GM23338 (cell line): ENCODE data around the gene PTAFR. TPM values are rescaled to one million over a fixed set of nuclear protein-coding genes. Genes with fewer than 3 reads are reported as not detected.

Source experiments
- ATAC-seq: fragments of 200-7000 bp; cut with Tn5 transposase; 3 replicates; pipeline ENCODE4 v1.9.1; 2020
- DNase-seq: peaks from one replicate; pipeline ENCODE4 v3.0.0-alpha.2; 2015; ENCODE audit warnings: low spot score
- H2AFZ ChIP-seq: fragments of 200-600 bp; sonication (generic); 2 replicates; pipeline ENCODE4 v1.8.0; 2016; ENCODE audit warnings: antibody characterized with exemption, mild to moderate bottlenecking, moderate library complexity
- H3F3A ChIP-seq: fragments of 200-600 bp; sonication (generic); replicated peaks from 2 replicates; pipeline ENCODE4 v1.8.0; 2017; ENCODE audit warnings: antibody characterized with exemption, mixed run types, low read depth
- H3K27ac ChIP-seq: fragments of 200-600 bp; sonication (generic); 2 replicates; pipeline ENCODE4 v1.6.1; 2016; ENCODE audit warnings: low read depth
- H3K27me3 ChIP-seq: fragments of 200-600 bp; sonication (generic); 2 replicates; pipeline ENCODE4 v1.8.0; 2016; ENCODE audit warnings: mild to moderate bottlenecking, mixed run types, moderate library complexity; ENCODE audit not compliant: insufficient read depth
- H3K36me3 ChIP-seq: fragments of 200-600 bp; sonication (generic); 2 replicates; pipeline ENCODE4 v1.8.0; 2016; ENCODE audit warnings: mild to moderate bottlenecking; ENCODE audit not compliant: insufficient read depth
- H3K4me1 ChIP-seq: fragments of 200-600 bp; sonication (generic); 2 replicates; pipeline ENCODE4 v1.8.0; 2016; ENCODE audit warnings: mild to moderate bottlenecking, moderate library complexity; ENCODE audit not compliant: insufficient read depth
- H3K4me2 ChIP-seq: fragments of 200-600 bp; sonication (generic); 2 replicates; pipeline ENCODE4 v1.7.1; 2017; ENCODE audit warnings: mixed run types
- H3K4me3 ChIP-seq: fragments of 200-600 bp; sonication (generic); 2 replicates; pipeline ENCODE4 v1.6.1; 2016; ENCODE audit warnings: mixed run types
- H3K79me2 ChIP-seq: fragments of 200-600 bp; sonication (generic); replicated peaks from 2 replicates; pipeline ENCODE4 v1.8.0; 2017; ENCODE audit warnings: mild to moderate bottlenecking; ENCODE audit not compliant: insufficient read depth
- H3K9me2 ChIP-seq: fragments of 200-600 bp; sonication (generic); 2 replicates; pipeline ENCODE4 v1.8.0; 2017; ENCODE audit not compliant: insufficient read depth
- H4K20me1 ChIP-seq: fragments of 200-600 bp; sonication (generic); replicated peaks from 2 replicates; pipeline ENCODE4 v1.8.0; 2017; ENCODE audit warnings: mild to moderate bottlenecking; ENCODE audit not compliant: insufficient read depth
- H3K27ac Mint-ChIP-seq: 2 replicates; pipeline ENCODE4 v1.8.0; 2020; ENCODE audit warnings: inconsistent platforms, mild to moderate bottlenecking, moderate library complexity, mixed read lengths
- H3K27me3 Mint-ChIP-seq: 3 replicates; pipeline ENCODE4 v1.8.0; 2022; ENCODE audit warnings: low read depth, mild to moderate bottlenecking, moderate library complexity, mixed read lengths, inconsistent platforms; ENCODE audit not compliant: insufficient read depth, poor library complexity
- H3K36me3 Mint-ChIP-seq: 3 replicates; pipeline ENCODE4 v1.8.0; 2021; ENCODE audit warnings: low read depth, mild to moderate bottlenecking, inconsistent platforms, moderate library complexity, mixed read lengths
- H3K4me1 Mint-ChIP-seq: 3 replicates; pipeline ENCODE4 v1.8.0; 2020; ENCODE audit warnings: mild to moderate bottlenecking, inconsistent platforms, mixed read lengths
- H3K4me3 Mint-ChIP-seq: 3 replicates; pipeline ENCODE4 v1.8.0; 2021; ENCODE audit warnings: moderate library complexity, mild to moderate bottlenecking, inconsistent platforms, mixed read lengths
- H3K9me3 Mint-ChIP-seq: 3 replicates; pipeline ENCODE4 v1.8.0; 2020; ENCODE audit warnings: moderate library complexity, mild to moderate bottlenecking, inconsistent platforms, mixed read lengths
- CREB1 ChIP-seq: fragments of 250-450 bp; sonication (Bioruptor Pico); IDR thresholded peaks from 2 replicates; pipeline ENCODE4 v1.5.0; 2020; ENCODE audit warnings: low read depth, mild to moderate bottlenecking, moderate library complexity
- EZH2 ChIP-seq: fragments of 200-600 bp; sonication (generic); IDR thresholded peaks from one replicate; pipeline ENCODE4 v1.8.0; 2017; ENCODE audit warnings: antibody characterized with exemption, mild to moderate bottlenecking, low read depth; ENCODE audit not compliant: unreplicated experiment
- JUNB ChIP-seq: IDR thresholded peaks from one replicate; pipeline ENCODE4 v1.6.1; 2016; ENCODE audit warnings: antibody characterized with exemption; ENCODE audit not compliant: unreplicated experiment
- NANOG ChIP-seq: IDR thresholded peaks from 2 replicates; pipeline ENCODE4 v1.6.1; 2016; ENCODE audit warnings: antibody characterized with exemption, borderline replicate concordance
- STAT1 ChIP-seq: IDR thresholded peaks from one replicate; pipeline ENCODE4 v1.6.1; 2016; ENCODE audit warnings: antibody characterized with exemption; ENCODE audit not compliant: unreplicated experiment
- ZNF114 ChIP-seq: fragments of 250-450 bp; sonication (Bioruptor Pico); IDR thresholded peaks from 2 replicates; pipeline ENCODE4 v1.5.0; 2020; ENCODE audit warnings: mild to moderate bottlenecking, moderate library complexity
- ZNF331 ChIP-seq: fragments of 250-450 bp; sonication (Bioruptor Pico); IDR thresholded peaks from 2 replicates; pipeline ENCODE4 v1.5.0; 2020; ENCODE audit warnings: low read depth, mild to moderate bottlenecking, moderate library complexity
- ZNF462 ChIP-seq: fragments of 250-450 bp; sonication (Bioruptor Pico); IDR thresholded peaks from 2 replicates; pipeline ENCODE4 v1.5.0; 2020; ENCODE audit warnings: mild to moderate bottlenecking, moderate library complexity
- polyA plus RNA-seq: library from polyadenylated mRNA; unstranded; fragments of >200 nt; fragmentation: Nextera tagmentation; extraction: Ambion mirVana; gene quantifications from 2 replicates; pipeline ENCODE4 v1.2.1, GENCODE V29; 2016
- total RNA-seq: library from RNA; depleted of rRNA; stranded (reverse); fragments of >200 nt; shearing (Covaris generic); gene quantifications from 2 replicates; pipeline ENCODE4 v1.2.3, GENCODE V29; 2014

Gene PTAFR
- total and polyA plus RNA-seq, 2 experiments from 2014 or later: 0.29 to 0.76 TPM

DNA sequence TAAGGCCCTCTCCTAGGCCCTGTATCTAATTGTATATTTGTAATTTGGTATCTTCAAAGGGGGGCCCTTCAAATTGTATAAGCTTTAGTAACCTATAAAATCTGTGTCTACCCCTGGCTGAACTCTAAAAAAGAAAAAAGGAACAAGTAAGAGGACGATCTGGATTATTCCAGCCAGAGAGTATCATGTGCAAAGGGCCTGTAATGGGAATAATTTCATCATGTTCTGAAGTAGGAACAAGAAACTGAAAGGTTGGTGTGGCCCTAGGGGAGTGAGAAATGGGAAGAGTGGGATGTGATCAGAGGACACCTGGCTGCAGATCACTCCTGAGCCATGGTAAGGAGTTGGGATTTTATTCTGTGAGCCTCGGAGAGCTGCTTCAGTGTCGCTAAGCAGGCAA, 14.7 kb downstream of the PTAFR start (continued):
- TF ChIP-seq ZNF462 (CRISPR knock-in tag): no peak
- no peak for TF ChIP-seq ZNF114 (CRISPR knock-in tag)
- TF ChIP-seq STAT1: no peak
- no peak for TF ChIP-seq NANOG

DNA sequence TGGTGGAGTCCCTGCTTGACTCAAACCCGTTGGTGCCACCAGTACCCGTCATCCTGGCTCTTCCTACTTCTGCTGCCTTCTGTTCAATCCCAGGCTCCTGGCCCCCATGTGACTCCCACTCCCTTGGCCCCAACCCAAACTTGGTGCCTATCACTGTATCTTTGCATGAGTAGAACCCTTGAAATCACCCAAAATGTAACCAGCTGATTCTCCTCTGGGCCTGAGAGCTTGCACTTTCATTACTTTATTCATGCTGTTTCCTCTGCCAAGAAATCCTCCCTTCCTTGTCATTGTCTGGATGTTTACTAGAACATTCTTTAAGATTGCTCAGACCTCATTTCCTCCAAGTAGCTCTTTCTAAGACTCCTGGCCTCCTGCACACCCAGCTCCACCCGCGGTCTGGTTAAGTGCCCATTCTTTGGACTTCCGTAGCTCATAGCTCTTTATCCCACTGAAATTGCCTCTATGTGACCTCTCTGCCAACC, 15.7 kb downstream of the PTAFR start:
- Histone ChIP-seq H4K20me1 (no peaks in the 10 kb centered on the region), H3K9me2 (no peaks in the 10 kb centered on the region), H3K36me3 (no peaks in the 10 kb centered on the region), H2AFZ (no peak overlapping the region), H3F3A (no peaks in the 10 kb centered on the region), H3K4me1 (no peaks in the 10 kb centered on the region), H3K27me3 (no peaks in the 10 kb centered on the region), H3K4me3 (no peak overlapping the region), H3K4me2 (no peak overlapping the region), H3K27ac (no peak overlapping the region), H3K79me2 (no peaks in the 10 kb centered on the region)
- no peak overlapping the region for H3K4me3 Mint-ChIP-seq
- H3K36me3 Mint-ChIP-seq: no peaks in the 10 kb centered on the region
- H3K4me1 Mint-ChIP-seq: peaks cover 3% of the 10 kb centered on the region
- DNase-seq (no peak), ATAC-seq (no peak)
- H3K9me3 Mint-ChIP-seq: no peaks in the 10 kb centered on the region
- H3K27me3 Mint-ChIP-seq: peaks cover 5% of the 10 kb centered on the region
- no peak overlapping the region for H3K27ac Mint-ChIP-seq
- TF ChIP-seq JUNB: no peak
- no peak for TF ChIP-seq CREB1 (CRISPR knock-in tag)
- no peak for TF ChIP-seq EZH2
- no peak for TF ChIP-seq ZNF331 (CRISPR knock-in tag)
- TF ChIP-seq STAT1: no peak
- no peak for TF ChIP-seq ZNF462 (CRISPR knock-in tag)
- TF ChIP-seq NANOG: no peak
- TF ChIP-seq ZNF114 (CRISPR knock-in tag): no peak
